GM18520 (cell line): ENCODE results near the gene ARPC5L.
"Not testable (repeated sequence)": the region's sequence is repeated elsewhere in the genome, so short reads cannot be mapped to it uniquely, and the experiment has no call there.

ENCODE experiments used
- ATAC-seq: cut with Tn5 transposase; IDR thresholded peaks from one replicate; pipeline ENCODE4 v1.9.1; 2021; ENCODE audit not compliant: unreplicated experiment

Gene ARPC5L

DNA sequence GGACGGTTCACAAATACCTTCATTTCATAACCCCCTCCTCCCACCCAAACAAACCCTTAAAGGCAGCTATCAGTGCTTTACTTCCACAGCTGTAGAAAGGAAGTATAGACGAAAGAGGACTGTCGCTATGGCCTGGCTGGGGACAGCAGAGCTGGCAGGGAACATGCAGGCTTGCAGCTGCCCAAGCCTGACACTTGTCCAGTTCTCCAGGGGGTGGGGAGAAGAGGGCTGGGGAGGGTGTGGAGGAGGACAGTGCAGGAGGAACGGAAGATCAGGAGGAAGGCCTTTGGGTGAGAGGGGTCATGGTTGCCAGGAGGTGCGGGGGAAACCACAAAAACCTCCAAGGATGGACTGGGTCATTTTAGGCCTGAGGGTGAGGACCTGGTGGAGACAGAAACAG lies 25.9 kb downstream of the ARPC5L start:
- no peak for ATAC-seq

- ATAC-seq = no peak
These were observed 27.1 kb downstream of the ARPC5L start for GRCh38 chr9:124889006-124889405.

DNA sequence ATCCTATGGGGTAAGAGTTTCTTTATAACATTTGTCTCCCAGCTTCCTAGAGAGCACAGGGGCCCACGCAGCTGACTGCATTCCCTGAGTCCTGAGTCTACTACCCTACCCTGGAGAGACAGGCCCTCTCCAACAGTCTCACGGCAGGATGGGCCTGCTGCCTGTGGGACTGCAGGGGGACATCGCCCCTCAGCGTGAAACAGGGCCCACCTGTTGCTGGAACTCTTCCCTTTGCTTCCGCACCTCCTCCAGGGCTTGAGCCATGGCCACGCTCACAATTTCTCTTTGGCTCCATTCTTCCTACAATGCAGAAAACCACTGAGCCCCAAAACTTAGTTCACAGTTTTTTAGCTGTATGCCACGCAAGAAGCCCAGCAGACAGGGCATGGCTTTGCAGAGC lies 28.2 kb downstream of the ARPC5L start:
- ATAC-seq = no peak

GRCh38 chr9:124894035-124894740 lies 32.3 kb downstream of the ARPC5L start:
- ATAC-seq = no peak

GRCh38 chr9:124894741-124895170 lies 32.8 kb downstream of the ARPC5L start:
- no peak for ATAC-seq

DNA sequence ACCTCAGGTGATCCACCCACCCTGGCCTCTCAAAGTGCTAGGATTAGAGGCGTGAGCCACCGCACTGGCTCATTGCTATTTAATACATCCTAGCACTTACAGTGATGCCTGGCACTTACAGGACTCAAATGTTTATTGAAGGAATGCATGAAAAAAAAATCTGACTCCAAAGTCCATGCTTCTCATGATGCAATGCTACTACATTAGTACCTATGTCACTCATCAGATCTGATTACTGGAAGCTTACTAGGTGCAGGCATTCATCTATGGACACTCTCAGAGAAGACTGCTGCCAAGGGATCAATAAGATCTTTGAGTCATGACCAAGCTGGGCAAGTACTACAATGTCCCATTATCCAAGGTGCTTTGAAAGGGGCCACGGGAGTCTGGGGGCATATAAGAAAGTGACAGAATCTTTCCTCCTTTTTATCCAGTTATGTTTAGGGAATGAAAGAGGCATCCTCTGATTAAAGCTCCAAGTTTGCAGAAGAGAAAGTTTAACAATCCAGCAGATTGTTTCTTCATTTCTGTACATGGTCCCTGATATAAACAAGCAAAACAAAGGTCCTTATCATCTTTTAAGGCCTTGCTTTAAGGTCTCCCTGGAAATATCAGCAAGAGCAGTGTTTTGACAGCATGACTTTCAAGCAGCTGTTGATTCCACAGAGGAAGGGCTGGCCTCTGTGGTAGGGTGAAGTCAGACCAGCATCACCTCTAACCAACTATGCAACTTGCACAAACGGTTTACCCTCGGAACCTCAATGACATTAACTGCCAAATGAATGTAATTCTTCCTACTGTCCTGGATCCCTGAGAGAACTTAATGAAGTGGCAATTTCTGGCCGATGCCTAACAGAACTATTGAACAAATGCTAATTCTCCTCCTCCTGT lies 35.9 kb downstream of the ARPC5L start:
- ATAC-seq = no peak

DNA sequence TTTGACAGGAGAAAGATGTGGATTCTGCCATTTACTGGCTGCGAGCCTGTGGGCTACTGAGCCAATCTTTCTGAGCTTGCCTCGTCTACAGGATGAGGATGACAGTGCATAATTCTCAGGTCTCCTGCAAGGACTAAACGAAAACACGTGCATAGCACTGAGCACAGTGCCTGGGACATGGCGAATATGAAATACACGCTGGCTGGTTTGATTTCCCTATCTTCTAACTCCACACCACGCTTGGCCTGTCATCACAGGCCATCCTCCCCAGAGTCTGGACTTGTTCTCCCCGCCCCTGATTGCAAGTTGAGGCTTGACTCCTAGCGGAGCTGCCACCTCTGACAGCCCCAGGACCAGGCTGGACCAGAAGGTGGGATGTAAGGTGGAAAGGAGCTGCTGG lies 37.9 kb downstream of the ARPC5L start:
- no peak for ATAC-seq

GRCh38 chr9:124906966-124907365 lies 45.0 kb downstream of the ARPC5L start:
- ATAC-seq = no peak

GRCh38 chr9:124908098-124908497 lies 46.2 kb downstream of the ARPC5L start:
- ATAC-seq = no peak

DNA sequence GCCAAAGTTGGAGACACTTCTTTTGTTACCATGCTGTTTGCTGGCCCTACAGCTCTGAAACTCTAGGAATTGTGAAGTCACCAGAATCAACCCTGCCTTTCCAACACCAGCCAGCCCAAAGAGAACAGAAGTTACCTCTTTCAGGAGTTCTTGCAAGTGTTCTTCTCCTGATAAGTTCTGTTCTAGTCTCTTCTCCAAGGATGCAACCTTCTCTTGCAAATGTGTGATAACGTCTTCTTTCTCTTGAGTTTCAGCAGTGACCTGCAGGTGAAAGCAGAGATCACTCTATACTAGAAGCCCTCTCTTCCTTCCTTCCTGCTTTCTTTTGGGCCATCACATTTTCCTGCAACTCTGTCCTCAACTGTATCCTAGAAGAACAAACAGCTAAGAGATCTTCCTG lies 49.8 kb downstream of the ARPC5L start:
- no peak for ATAC-seq

- no peak for ATAC-seq
These were observed 51.4 kb downstream of the ARPC5L start for GRCh38 chr9:124913378-124913777.

DNA sequence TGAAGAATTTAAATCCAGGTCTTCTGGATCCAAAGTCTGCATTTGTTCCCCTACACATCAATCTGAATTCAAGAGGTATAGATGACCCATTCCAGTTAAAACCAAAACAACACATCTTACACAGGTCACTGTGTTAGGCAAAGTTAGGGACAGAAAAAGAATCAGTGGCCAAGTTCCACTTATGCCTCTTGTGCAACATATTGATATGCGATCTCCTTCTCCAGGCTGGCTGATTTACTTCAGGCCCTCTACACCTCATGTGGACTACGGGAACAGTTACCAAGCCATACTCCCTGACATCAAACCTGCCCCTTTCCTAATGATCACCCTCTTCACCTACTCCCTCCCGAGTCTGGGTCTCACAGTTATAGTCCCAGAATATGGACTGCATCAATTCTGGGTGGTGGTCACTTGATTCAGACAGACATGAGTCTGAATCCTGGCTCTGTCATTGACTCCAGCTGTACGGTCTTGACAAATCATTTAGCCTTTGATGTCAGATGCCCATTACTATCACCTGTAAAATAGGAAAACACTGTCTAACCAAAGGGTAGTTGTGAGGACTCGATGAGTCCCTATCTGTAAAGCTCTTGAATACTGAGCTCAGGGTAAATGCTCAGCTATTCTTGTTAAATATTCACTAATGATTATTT lies 52.9 kb downstream of the ARPC5L start:
- ATAC-seq = no peak

- ATAC-seq = not testable (repeated sequence)
These were observed 58.5 kb downstream of the ARPC5L start for GRCh38 chr9:124920394-124920793.
